Measurements from ENCODE around the gene FITM2.

Gene FITM2

GRCh38 chr20:44296011-44296410, 15.0 kb downstream of the FITM2 start:
- TF ChIP-seq POU6F1 (CRISPR knock-in tag; IDR thresholded peaks at IDR 0.05; ENCODE audit: borderline replicate concordance, low read depth) (no peak), PATZ1 (CRISPR knock-in tag; IDR thresholded peaks at IDR 0.05; ENCODE audit: borderline replicate concordance) (no peak)
- no peak for ATAC-seq

- TF ChIP-seq ZNF8 (CRISPR knock-in tag; IDR thresholded peaks at IDR 0.05), result no peak
- no peak for TF ChIP-seq POU6F1 (CRISPR knock-in tag; IDR thresholded peaks at IDR 0.05; ENCODE audit: borderline replicate concordance, low read depth)
- no peak for TF ChIP-seq PATZ1 (CRISPR knock-in tag; IDR thresholded peaks at IDR 0.05; ENCODE audit: borderline replicate concordance)
- TF ChIP-seq ZNF565 (CRISPR knock-in tag; conservative IDR thresholded peaks at IDR 0.05; ENCODE audit: low read depth), result no peak
- TF ChIP-seq CREB5 (CRISPR knock-in tag; IDR thresholded peaks at IDR 0.05; ENCODE audit: low read depth), result no peak
- no peak for TF ChIP-seq GLIS3 (CRISPR knock-in tag; IDR thresholded peaks at IDR 0.05)
- no peak for TF ChIP-seq SNAI2 (CRISPR knock-in tag; IDR thresholded peaks at IDR 0.05)
- TF ChIP-seq ZC3H10 (CRISPR knock-in tag; IDR thresholded peaks at IDR 0.05), result no peak
- TF ChIP-seq ZNF70 (CRISPR knock-in tag; IDR thresholded peaks at IDR 0.05), result no peak
- no peak for TF ChIP-seq CSDC2 (CRISPR knock-in tag; IDR thresholded peaks at IDR 0.05)
- no peak for TF ChIP-seq ESRRG (CRISPR knock-in tag; IDR thresholded peaks at IDR 0.05)
- TF ChIP-seq TSHZ2 (CRISPR knock-in tag; IDR thresholded peaks at IDR 0.05), result no peak
- no peak for TF ChIP-seq TCF4 (CRISPR knock-in tag; IDR thresholded peaks at IDR 0.05; ENCODE audit: borderline replicate concordance)
- no peak for TF ChIP-seq CSRNP3 (CRISPR knock-in tag; IDR thresholded peaks at IDR 0.05)
- no peak for TF ChIP-seq RARB (CRISPR knock-in tag; IDR thresholded peaks at IDR 0.05)
- no peak for ATAC-seq
These were observed 19.2 kb downstream of the FITM2 start for GRCh38 chr20:44291754-44292153.

GRCh38 chr20:44288252-44288651, 22.8 kb downstream of the FITM2 start:
- ATAC-seq, result no peak
- no peak for TF ChIP-seq SNAI2 (CRISPR knock-in tag; IDR thresholded peaks at IDR 0.05)
- no peak for TF ChIP-seq ARNTL (CRISPR knock-in tag; IDR thresholded peaks at IDR 0.05; ENCODE audit: borderline replicate concordance, low read depth)
- no peak for TF ChIP-seq ZNF565 (CRISPR knock-in tag; conservative IDR thresholded peaks at IDR 0.05; ENCODE audit: low read depth)
- TF ChIP-seq TOX (CRISPR knock-in tag; IDR thresholded peaks at IDR 0.05; ENCODE audit: borderline replicate concordance), result no peak
- TF ChIP-seq ISL1 (CRISPR knock-in tag; IDR thresholded peaks at IDR 0.05), result no peak
- no peak for TF ChIP-seq OSR1 (CRISPR knock-in tag; IDR thresholded peaks at IDR 0.05)
- no peak for TF ChIP-seq PATZ1 (CRISPR knock-in tag; IDR thresholded peaks at IDR 0.05; ENCODE audit: borderline replicate concordance)

Measured in SK-N-SH treated with all-trans-retinoic acid at 6 μM for 48 hours (cell line).